ENCODE data around the gene EPGN.

DNA sequence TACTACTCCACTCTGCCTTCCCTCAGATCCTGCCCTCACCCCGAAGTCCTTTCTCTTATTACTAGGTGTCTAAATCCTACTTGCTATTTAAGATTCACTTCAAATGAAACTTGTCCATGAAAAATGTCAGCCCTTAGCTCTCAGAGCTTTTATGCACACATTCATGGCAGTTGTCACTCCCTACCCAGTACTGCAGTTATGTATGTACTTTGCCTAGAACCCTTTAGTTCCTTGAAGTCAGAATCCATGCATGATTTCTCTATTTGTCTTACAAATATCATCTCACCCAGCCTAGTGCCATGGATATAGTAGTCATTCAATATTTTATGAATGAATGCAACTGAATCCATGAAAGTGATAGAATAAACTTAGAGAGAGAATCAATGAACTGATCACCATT lies 3.3 kb upstream of the EPGN start:
- TF ChIP-seq, protein P1, sequence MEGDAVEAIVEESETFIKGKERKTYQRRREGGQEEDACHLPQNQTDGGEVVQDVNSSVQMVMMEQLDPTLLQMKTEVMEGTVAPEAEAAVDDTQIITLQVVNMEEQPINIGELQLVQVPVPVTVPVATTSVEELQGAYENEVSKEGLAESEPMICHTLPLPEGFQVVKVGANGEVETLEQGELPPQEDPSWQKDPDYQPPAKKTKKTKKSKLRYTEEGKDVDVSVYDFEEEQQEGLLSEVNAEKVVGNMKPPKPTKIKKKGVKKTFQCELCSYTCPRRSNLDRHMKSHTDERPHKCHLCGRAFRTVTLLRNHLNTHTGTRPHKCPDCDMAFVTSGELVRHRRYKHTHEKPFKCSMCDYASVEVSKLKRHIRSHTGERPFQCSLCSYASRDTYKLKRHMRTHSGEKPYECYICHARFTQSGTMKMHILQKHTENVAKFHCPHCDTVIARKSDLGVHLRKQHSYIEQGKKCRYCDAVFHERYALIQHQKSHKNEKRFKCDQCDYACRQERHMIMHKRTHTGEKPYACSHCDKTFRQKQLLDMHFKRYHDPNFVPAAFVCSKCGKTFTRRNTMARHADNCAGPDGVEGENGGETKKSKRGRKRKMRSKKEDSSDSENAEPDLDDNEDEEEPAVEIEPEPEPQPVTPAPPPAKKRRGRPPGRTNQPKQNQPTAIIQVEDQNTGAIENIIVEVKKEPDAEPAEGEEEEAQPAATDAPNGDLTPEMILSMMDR (conservative IDR thresholded peaks at IDR 0.05; ENCODE audit: low read length): no peak
- no peak for TF ChIP-seq EZH2phosphoT487 (IDR thresholded peaks at IDR 0.05; ENCODE audit: borderline replicate concordance)
